ENCODE data around the gene RAI1.

The RAI1 gene

GRCh38 chr17:17819111-17819510 lies 137.9 kb downstream of the RAI1 start:
- no peak for FAIRE-seq

GRCh38 chr17:17819561-17819995 lies 138.3 kb downstream of the RAI1 start:
- FAIRE-seq, result no peak

- no peak for FAIRE-seq
Observed at GRCh38 chr17:17820046-17820445, 138.8 kb downstream of the RAI1 start.

GRCh38 chr17:17820463-17821158 lies 139.4 kb downstream of the RAI1 start:
- no peak for FAIRE-seq

GRCh38 chr17:17822189-17822588 lies 140.9 kb downstream of the RAI1 start:
- FAIRE-seq, result no peak

GRCh38 chr17:17822616-17823015 lies 141.4 kb downstream of the RAI1 start:
- FAIRE-seq, result no peak

- FAIRE-seq, result no peak
Observed at GRCh38 chr17:17823433-17824118, 142.3 kb downstream of the RAI1 start.

- FAIRE-seq, result no peak
Observed at GRCh38 chr17:17824119-17824782, 143.0 kb downstream of the RAI1 start.

GRCh38 chr17:17824783-17825614 lies 143.7 kb downstream of the RAI1 start:
- no peak for FAIRE-seq

GRCh38 chr17:17826342-17826713 lies 145.1 kb downstream of the RAI1 start:
- FAIRE-seq, result no peak

- no peak for FAIRE-seq
Observed at GRCh38 chr17:17826942-17827785, 145.9 kb downstream of the RAI1 start.

GRCh38 chr17:17827826-17828621 lies 146.8 kb downstream of the RAI1 start:
- no peak for FAIRE-seq

- no peak for FAIRE-seq
Observed at GRCh38 chr17:17830269-17830567, 149.0 kb downstream of the RAI1 start.

GRCh38 chr17:17830740-17831207 lies 149.5 kb downstream of the RAI1 start:
- FAIRE-seq, result no peak

- no peak for FAIRE-seq
Observed at GRCh38 chr17:17831208-17832031, 150.2 kb downstream of the RAI1 start.

GRCh38 chr17:17832032-17832363 lies 150.7 kb downstream of the RAI1 start:
- no peak for FAIRE-seq

GRCh38 chr17:17833658-17834357 lies 152.6 kb downstream of the RAI1 start:
- FAIRE-seq, result no peak

GRCh38 chr17:17834974-17835373 lies 153.7 kb downstream of the RAI1 start:
- FAIRE-seq, result no peak

- no peak for FAIRE-seq
Observed at GRCh38 chr17:17835415-17836249, 154.4 kb downstream of the RAI1 start.

Measured in TTC549 (cell line).